AG10803 (cell line): ENCODE measurements around the gene RALGAPB.

Source experiments
- DNase-seq: peaks from one replicate; pipeline ENCODE4 v3.0.0; 2010; ENCODE audit warnings: low read depth
- H3K4me3 ChIP-seq: 2 replicates; pipeline ENCODE4 v1.5.1; 2011; ENCODE audit warnings: mild to moderate bottlenecking, low read length, control low read depth
- CTCF ChIP-seq: conservative IDR thresholded peaks from 2 replicates; pipeline ENCODE4 v1.5.1; 2011; ENCODE audit warnings: mild to moderate bottlenecking, low read length, control low read depth, inconsistent platforms

Gene RALGAPB

GRCh38 chr20:38584099-38584763 lies 111.6 kb downstream of the RALGAPB start:
- DNase-seq, result no peak
- H3K4me3 ChIP-seq, result no peak overlapping the region
- TF ChIP-seq CTCF, result no peak

DNA sequence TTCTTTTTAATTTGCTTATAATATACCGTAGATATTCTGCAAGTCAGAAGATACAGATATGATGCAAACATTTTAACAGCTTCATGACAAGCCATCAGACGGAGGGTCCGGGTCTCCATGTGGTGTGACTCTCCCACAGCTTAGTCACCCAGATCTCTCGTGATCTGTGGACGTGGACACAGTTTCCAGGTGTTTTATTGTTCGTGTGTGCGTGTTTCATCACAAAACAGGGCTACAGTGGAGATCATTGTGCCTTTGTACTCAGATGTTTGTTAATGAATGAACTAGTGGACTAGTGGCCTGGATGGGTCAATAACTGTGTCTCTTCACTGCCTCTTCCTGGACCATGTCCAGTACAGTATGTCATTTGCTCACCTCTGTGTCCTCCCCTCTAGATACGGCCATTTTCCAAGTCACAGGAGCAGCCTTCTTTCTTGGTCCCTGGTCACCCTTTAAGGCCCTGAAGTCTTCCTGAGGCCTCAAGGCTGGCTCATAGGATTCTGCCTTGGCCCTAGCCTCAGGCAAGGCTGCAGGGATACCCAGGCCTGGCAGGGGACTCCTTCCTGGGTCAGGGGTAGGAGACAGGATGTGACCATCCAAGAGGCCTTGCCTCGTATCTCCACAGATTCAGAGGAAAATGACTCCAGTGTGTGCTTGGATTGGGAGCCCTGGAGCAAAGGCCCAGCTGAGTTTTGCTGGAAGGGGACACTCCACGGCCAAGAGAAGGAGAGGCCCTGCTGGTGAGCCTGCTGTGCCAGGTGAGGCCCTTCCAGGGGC lies 112.9 kb downstream of the RALGAPB start:
- TF ChIP-seq CTCF, result no peak
- no peak for DNase-seq
- no peak overlapping the region for H3K4me3 ChIP-seq

GRCh38 chr20:38586181-38586525 lies 113.5 kb downstream of the RALGAPB start:
- DNase-seq, result no peak
- H3K4me3 ChIP-seq, result no peak overlapping the region
- TF ChIP-seq CTCF, result no peak

GRCh38 chr20:38588303-38588702 lies 115.7 kb downstream of the RALGAPB start:
- no peak for DNase-seq
- H3K4me3 ChIP-seq, result no peak overlapping the region

GRCh38 chr20:38589351-38589750 lies 116.7 kb downstream of the RALGAPB start:
- TF ChIP-seq CTCF, result no peak
- no peak for DNase-seq
- H3K4me3 ChIP-seq, result no peak overlapping the region

More at GRCh38 chr20:38588303-38588702, 115.7 kb downstream of the RALGAPB start:
- no peak for TF ChIP-seq CTCF

DNA sequence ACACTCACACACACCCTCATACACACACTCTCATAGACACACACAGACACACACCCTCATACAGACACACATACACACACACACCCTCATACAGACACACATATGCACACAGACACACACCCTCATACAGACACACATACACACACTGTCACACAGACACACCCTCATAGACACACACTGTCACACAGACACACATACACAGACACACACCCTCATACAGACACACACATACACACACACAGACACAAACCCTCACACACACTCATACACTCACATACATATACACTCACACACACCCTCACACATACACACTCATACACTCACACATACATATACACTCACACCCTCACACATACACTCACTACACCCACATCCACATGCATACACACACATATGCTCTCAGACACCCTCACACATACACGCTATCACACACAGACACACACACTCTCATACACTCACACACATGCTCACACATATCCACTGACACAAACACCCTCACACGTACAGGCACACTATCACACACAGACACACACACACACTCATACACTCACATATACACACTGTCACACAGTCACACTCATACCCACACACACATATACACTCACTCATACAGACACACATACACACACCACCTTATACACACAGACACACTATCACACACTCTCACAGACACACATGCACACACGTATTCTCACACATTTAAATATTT lies 117.5 kb downstream of the RALGAPB start:
- no peak for DNase-seq
- no peak for TF ChIP-seq CTCF
- no peak overlapping the region for H3K4me3 ChIP-seq
